Ectodermal cell (in vitro differentiated cells): ENCODE measurements around the gene RAB3GAP2.
"Not testable (repeated sequence)": the region's sequence is repeated elsewhere in the genome, so short reads cannot be mapped to it uniquely, and the experiment has no call there.

Experiments
- H3K27ac ChIP-seq: 2 replicates; pipeline ENCODE4 v1.7.0; 2013; ENCODE audit warnings: mild to moderate bottlenecking, low read depth, low read length; ENCODE audit not compliant: insufficient read depth, poor library complexity, severe bottlenecking
- H3K27me3 ChIP-seq: 2 replicates; pipeline ENCODE4 v1.7.0; 2013; ENCODE audit warnings: mild to moderate bottlenecking, low read length; ENCODE audit not compliant: insufficient read depth, control insufficient read depth, poor library complexity, severe bottlenecking
- H3K36me3 ChIP-seq: one replicate; pipeline ENCODE4 v1.7.0; 2013; ENCODE audit warnings: low read length; ENCODE audit not compliant: control insufficient read depth, insufficient read depth
- H3K4me1 ChIP-seq: one replicate; pipeline ENCODE4 v1.7.0; 2013; ENCODE audit warnings: low read length; ENCODE audit not compliant: control insufficient read depth, insufficient read depth
- H3K4me3 ChIP-seq: 2 replicates; pipeline ENCODE4 v1.7.0; 2013; ENCODE audit warnings: low read depth, low read length, control low read depth; ENCODE audit not compliant: insufficient read depth
- H3K9me3 ChIP-seq: 2 replicates; pipeline ENCODE4 v1.7.0; 2013; ENCODE audit warnings: mild to moderate bottlenecking, low read length, moderate library complexity; ENCODE audit not compliant: control insufficient read depth
- WGBS, 2 experiments: methylation state at CpG; one replicate each; pipeline ENCODE4 v1.1.7; 2013; ENCODE audit warnings: missing lambda C conversion rate in 2 of 2; 5-methylcytosine and 5-hydroxymethylcytosine counted together

The RAB3GAP2 gene

DNA sequence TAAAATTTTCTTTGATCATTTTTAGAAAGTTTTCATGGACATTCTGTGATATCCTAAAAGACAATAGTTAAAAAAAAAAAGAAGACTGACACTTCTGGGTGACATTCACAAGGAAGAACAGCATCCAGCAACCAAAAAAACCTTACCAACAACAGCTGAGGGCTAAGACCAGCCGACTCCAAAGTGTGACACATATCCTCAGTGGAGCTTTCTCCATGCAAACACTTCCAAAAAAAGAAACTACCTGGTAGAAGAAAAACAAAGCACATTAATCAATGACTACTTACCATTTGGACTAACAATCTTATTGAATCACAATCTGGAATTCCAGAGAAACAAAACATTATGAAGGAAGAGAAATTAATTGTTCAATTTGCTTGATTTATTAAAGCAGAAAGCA, 90.1 kb downstream of the RAB3GAP2 start:
- 93% methylated on average over 1 of the region's 1 CpG for WGBS, 2 experiments
- no peaks in the 10 kb centered on the region for H3K9me3 ChIP-seq
- no peaks in the 10 kb centered on the region for H3K4me1 ChIP-seq
- no peaks in the 10 kb centered on the region for H3K27me3 ChIP-seq
- H3K27ac ChIP-seq: no peak overlapping the region
- no peak overlapping the region for H3K4me3 ChIP-seq
- H3K36me3 ChIP-seq: peaks cover 5% of the 10 kb centered on the region

DNA sequence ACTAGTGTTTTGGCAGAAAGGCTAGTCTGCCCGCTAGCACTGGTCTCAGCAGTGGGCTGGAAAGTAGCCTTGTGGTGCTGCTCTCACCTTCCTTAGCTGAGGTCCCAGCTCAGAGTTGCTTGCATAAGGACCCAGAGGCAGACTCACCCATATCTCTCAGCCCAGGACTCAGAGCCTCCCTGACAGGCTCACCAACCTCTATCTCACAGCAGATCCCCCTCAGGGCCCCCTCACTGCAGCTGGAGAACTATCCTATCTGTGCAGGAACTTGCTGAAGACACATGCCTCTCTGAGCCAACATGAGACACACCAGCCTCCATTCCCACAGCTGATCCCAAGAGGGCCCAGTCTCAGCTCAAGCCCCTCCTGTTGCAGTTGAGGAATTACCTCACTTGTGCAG, 95.7 kb downstream of the RAB3GAP2 start:
- no peaks in the 10 kb centered on the region for H3K4me1 ChIP-seq
- H3K36me3 ChIP-seq: peaks cover 8% of the 10 kb centered on the region
- H3K4me3 ChIP-seq: no peak overlapping the region
- 96 to 97% methylated on average over 1 of the region's 1 CpG for WGBS, 2 experiments
- no peaks in the 10 kb centered on the region for H3K9me3 ChIP-seq
- H3K27ac ChIP-seq: no peak overlapping the region
- H3K27me3 ChIP-seq: no peaks in the 10 kb centered on the region

- no peaks in the 10 kb centered on the region for H3K9me3 ChIP-seq
- H3K4me1 ChIP-seq: no peaks in the 10 kb centered on the region
- H3K27ac ChIP-seq: no peak overlapping the region
- H3K4me3 ChIP-seq: no peak overlapping the region
- H3K27me3 ChIP-seq: no peaks in the 10 kb centered on the region
- H3K36me3 ChIP-seq: peaks cover 19% of the 10 kb centered on the region
- WGBS, 2 experiments: 89 to 94% methylated on average over 1 of the region's 1 CpG
Observed at GRCh38 chr1:220170836-220171526, 101.3 kb downstream of the RAB3GAP2 start.

- not testable (repeated sequence) for H3K4me3 ChIP-seq, H3K27me3 ChIP-seq, H3K27ac ChIP-seq, H3K9me3 ChIP-seq, H3K4me1 ChIP-seq
- H3K36me3 ChIP-seq: peaks cover 19% of the 10 kb centered on the region
- 95 to 96% methylated on average over 4 of the region's 4 CpGs for WGBS, 2 experiments
Observed at GRCh38 chr1:220169887-220170286, 102.4 kb downstream of the RAB3GAP2 start.

DNA sequence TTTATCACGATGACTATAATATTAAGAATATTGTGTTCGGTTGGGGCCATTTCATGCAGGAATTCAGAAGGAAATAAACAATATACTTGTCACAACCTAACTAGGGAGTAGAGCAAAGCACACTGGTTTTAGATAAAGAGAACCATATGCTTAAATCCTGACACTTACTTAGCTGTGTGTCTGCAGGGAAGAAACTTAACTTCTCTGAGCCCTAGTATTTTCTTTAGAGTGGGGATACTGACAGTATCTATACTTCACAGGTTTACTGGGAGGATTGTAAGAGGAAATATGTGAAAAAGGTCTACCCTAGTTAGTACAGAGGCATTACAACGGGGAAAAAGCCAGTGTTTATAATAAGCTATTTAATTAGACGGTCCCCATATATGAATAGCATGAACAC, 105.4 kb downstream of the RAB3GAP2 start:
- no peaks in the 10 kb centered on the region for H3K4me1 ChIP-seq
- 92 to 98% methylated on average over 2 to 4 of the region's 4 CpGs for WGBS, 2 experiments
- H3K9me3 ChIP-seq: no peaks in the 10 kb centered on the region
- no peaks in the 10 kb centered on the region for H3K27me3 ChIP-seq
- no peak overlapping the region for H3K4me3 ChIP-seq
- H3K36me3 ChIP-seq: peaks cover 18% of the 10 kb centered on the region
- H3K27ac ChIP-seq: no peak overlapping the region

- WGBS, 2 experiments: 86 to 100% methylated on average over 2 of the region's 2 CpGs
- Histone ChIP-seq H3K27ac (no peak overlapping the region), H3K9me3 (no peaks in the 10 kb centered on the region), H3K4me1 (no peaks in the 10 kb centered on the region), H3K4me3 (no peak overlapping the region), H3K27me3 (no peaks in the 10 kb centered on the region), H3K36me3 (peaks cover 9% of the 10 kb centered on the region)
Observed at GRCh38 chr1:220164517-220164916, 107.7 kb downstream of the RAB3GAP2 start.

DNA sequence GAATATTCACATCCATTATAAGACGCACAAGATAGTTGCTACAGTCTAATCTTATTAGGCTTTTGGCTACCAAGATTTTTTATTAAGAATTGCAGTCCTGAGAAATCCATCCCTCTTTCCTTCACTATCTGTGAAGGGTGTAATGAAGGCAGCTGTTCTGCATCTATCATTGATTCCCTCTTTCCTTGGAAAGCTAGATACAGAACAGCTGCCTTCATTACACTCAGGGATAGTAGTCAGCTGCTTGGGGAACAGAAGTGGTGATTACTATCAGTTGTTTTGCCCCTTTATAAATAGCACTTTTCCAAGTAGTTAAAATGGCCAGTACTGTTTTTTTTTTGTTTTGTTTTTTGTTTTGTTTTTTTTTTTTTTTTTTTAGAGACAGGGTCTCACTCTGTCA, 108.1 kb downstream of the RAB3GAP2 start:
- Histone ChIP-seq H3K4me3 (no peak overlapping the region), H3K4me1 (no peaks in the 10 kb centered on the region), H3K27me3 (no peaks in the 10 kb centered on the region), H3K9me3 (no peaks in the 10 kb centered on the region), H3K36me3 (peaks cover 9% of the 10 kb centered on the region), H3K27ac (no peak overlapping the region)
- WGBS, 2 experiments: 100% methylated on average over 1 of the region's 1 CpG

DNA sequence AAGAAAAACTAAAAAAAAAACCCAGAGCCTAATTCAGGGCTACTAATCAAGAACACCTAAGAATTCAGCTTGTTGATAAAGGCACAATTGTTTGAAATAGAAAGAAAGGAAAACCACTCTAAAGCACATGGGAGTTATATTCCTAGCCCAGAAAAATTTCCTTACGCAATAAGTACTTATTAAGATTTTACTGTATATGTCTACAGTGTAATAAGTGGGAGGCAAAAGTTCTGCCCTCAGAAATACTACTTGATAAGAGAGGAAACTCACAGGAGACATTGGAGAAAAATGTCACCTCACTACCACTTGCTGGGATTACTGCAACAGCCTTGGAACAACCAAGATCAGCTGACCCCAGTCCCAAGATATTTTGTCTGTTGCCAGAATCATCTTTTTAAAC, 112.2 kb downstream of the RAB3GAP2 start:
- no peaks in the 10 kb centered on the region for H3K27me3 ChIP-seq
- H3K27ac ChIP-seq: no peak overlapping the region
- H3K36me3 ChIP-seq: peaks cover 13% of the 10 kb centered on the region
- no peaks in the 10 kb centered on the region for H3K9me3 ChIP-seq
- WGBS, 2 experiments: no CpG with 5 or more reads among the region's 1 CpG
- H3K4me1 ChIP-seq: no peaks in the 10 kb centered on the region
- H3K4me3 ChIP-seq: no peak overlapping the region

GRCh38 chr1:220159041-220159440, 113.2 kb downstream of the RAB3GAP2 start:
- peaks cover 13% of the 10 kb centered on the region for H3K36me3 ChIP-seq
- no peaks in the 10 kb centered on the region for H3K27me3 ChIP-seq
- 100% methylated on average over 1 to 2 of the region's 3 CpGs for WGBS, 2 experiments

DNA sequence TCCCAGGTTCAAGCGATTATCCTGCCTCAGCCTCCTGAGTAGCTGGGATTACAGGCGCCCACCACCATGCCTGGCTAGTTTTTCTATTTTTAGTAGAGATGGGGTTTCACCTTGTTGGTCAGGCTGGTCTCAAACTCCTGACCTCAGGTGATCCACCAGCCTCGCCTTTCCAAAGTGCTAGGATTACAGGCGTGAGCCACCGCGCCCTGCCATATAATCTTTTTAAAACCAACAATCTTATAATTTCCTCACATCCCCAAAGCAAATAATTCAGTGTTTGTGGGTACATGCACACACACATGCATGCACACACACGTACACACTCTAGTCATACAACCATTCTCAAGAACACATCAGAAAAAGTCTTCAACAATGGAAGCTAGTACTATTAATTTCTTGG, 113.7 kb downstream of the RAB3GAP2 start:
- not testable (repeated sequence) for H3K4me1 ChIP-seq, H3K27me3 ChIP-seq, H3K9me3 ChIP-seq, H3K4me3 ChIP-seq, H3K27ac ChIP-seq
- H3K36me3 ChIP-seq: peaks cover 13% of the 10 kb centered on the region
- 92 to 93% methylated on average over 7 of the region's 7 CpGs for WGBS, 2 experiments

More at GRCh38 chr1:220159041-220159440, 113.2 kb downstream of the RAB3GAP2 start:
- Histone ChIP-seq H3K4me3 (no peak overlapping the region), H3K9me3 (no peaks in the 10 kb centered on the region), H3K27ac (no peak overlapping the region), H3K4me1 (no peaks in the 10 kb centered on the region)

DNA sequence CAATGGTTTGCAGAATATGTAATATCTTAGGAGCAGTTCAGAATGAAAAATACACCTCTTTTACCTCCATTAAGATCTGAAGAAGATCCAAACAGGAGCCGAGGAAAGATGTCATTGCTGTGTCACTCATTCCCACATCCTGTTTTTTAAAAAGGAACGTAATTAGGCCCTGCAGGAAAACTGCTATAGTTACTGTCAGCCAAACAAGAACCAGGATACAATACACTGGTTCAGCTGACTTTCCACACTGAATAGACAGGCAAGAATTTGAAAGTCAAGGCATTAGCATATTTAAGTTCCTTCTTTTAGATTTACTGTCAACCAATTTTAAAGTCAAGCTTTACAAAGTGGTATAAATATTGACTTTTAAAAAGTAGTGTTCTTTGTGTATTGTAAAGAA, 114.5 kb downstream of the RAB3GAP2 start:
- WGBS, 2 experiments: 92 to 100% methylated on average over 2 of the region's 2 CpGs
- Histone ChIP-seq H3K4me1 (no peaks in the 10 kb centered on the region), H3K4me3 (no peak overlapping the region), H3K9me3 (no peaks in the 10 kb centered on the region), H3K27ac (no peak overlapping the region), H3K36me3 (peaks cover 13% of the 10 kb centered on the region), H3K27me3 (no peaks in the 10 kb centered on the region)
